ENCODE data around the gene MS4A15.
"Not testable (repeated sequence)": the region's sequence is repeated elsewhere in the genome, so short reads cannot be mapped to it uniquely, and the experiment has no call there.

Gene MS4A15

GRCh38 chr11:60823745-60824306, 67.2 kb downstream of the MS4A15 start:
- CTCF ChIA-PET, result interaction anchor here (1.0 to 18.7 kb wide), 2 partner anchors 63 to 78 kb away, joined by 3 to 422 read pairs; no protein-coding TSS in a partner anchor
- DNase-seq; POLR2A ChIA-PET; H3K27me3 ChIP-seq (replicated peaks in 2 of 5; ENCODE audit: control insufficient read depth in 4 of 5, insufficient read depth in 5 of 5, low read length in 4 of 5); H3K27ac ChIP-seq (ENCODE audit: insufficient read depth in 1 of 2, low read depth in 1 of 2, low read length in 2 of 2, poor library complexity in 1 of 2, severe bottlenecking in 2 of 2); H3K4me3 ChIP-seq (ENCODE audit: control insufficient read depth in 1 of 7, extremely low read depth in 1 of 7, insufficient read depth in 4 of 7, low read depth in 2 of 7, low read length in 6 of 7); H3K36me3 ChIP-seq (ENCODE audit: control insufficient read depth in 4 of 4, insufficient read depth in 4 of 4, low read length in 3 of 4); H3K9me3 ChIP-seq (ENCODE audit: control extremely low read depth in 1 of 5, control insufficient read depth in 4 of 5, insufficient read depth in 2 of 5, low read depth in 1 of 5, low read length in 4 of 5): not testable (repeated sequence)
- WGBS (ENCODE audit: insufficient coverage), result 95% methylated on average over 3 of the region's 5 CpGs
- peaks cover 0 to 12% (median 7%) of the 10 kb centered on the region in 4 experiments for H3K4me1 ChIP-seq (ENCODE audit: control extremely low read depth in 1 of 4, control insufficient read depth in 4 of 4, insufficient read depth in 4 of 4, low read length in 3 of 4)

GRCh38 chr11:60825118-60825517, 68.5 kb downstream of the MS4A15 start:
- Histone ChIP-seq H3K9me3 (ENCODE audit: control extremely low read depth in 1 of 5, control insufficient read depth in 4 of 5, insufficient read depth in 2 of 5, low read depth in 1 of 5, low read length in 4 of 5) (peaks cover 0 to 3% (median 0%) of the 10 kb centered on the region in 5 experiments), H3K4me1 (ENCODE audit: control extremely low read depth in 1 of 4, control insufficient read depth in 4 of 4, insufficient read depth in 4 of 4, low read length in 3 of 4) (peaks cover 0 to 12% (median 7%) of the 10 kb centered on the region in 4 experiments), H3K4me3 (ENCODE audit: control insufficient read depth in 1 of 7, extremely low read depth in 1 of 7, insufficient read depth in 4 of 7, low read depth in 2 of 7, low read length in 6 of 7) (no peak overlapping the region), H3K36me3 (ENCODE audit: control insufficient read depth in 4 of 4, insufficient read depth in 4 of 4, low read length in 3 of 4) (no peaks in the 10 kb centered on the region), H3K27me3 (replicated peaks in 2 of 5; ENCODE audit: control insufficient read depth in 4 of 5, insufficient read depth in 5 of 5, low read length in 4 of 5) (peaks cover 0 to 2% (median 0%) of the 10 kb centered on the region in 5 experiments), H3K27ac (ENCODE audit: insufficient read depth in 1 of 2, low read depth in 1 of 2, low read length in 2 of 2, poor library complexity in 1 of 2, severe bottlenecking in 2 of 2) (no peak overlapping the region)
- CTCF ChIA-PET, result interaction anchor here (0.6 to 18.7 kb wide), 5 partner anchors 21 to 459 kb away, joined by 3 to 422 read pairs (median 3); no protein-coding TSS in a partner anchor
- WGBS (ENCODE audit: insufficient coverage), result 95% methylated on average over 4 of the region's 5 CpGs
- POLR2A ChIA-PET, result no interaction called here
- DNase-seq, result no peak

GRCh38 chr11:60825790-60826189, 69.1 kb downstream of the MS4A15 start:
- no peak overlapping the region for H3K4me3 ChIP-seq (ENCODE audit: control insufficient read depth in 1 of 7, extremely low read depth in 1 of 7, insufficient read depth in 4 of 7, low read depth in 2 of 7, low read length in 6 of 7)
- WGBS (ENCODE audit: insufficient coverage), result 98% methylated on average over 5 of the region's 6 CpGs
- DNase-seq, result no peak
- ChIA-PET CTCF (interaction anchor here (1.0 to 18.7 kb wide), 5 partner anchors 20 to 361 kb away, joined by 3 to 422 read pairs (median 4); partner anchors contain the start of gene PRPF19), POLR2A (no interaction called here)
- no peaks in the 10 kb centered on the region for H3K36me3 ChIP-seq (ENCODE audit: control insufficient read depth in 4 of 4, insufficient read depth in 4 of 4, low read length in 3 of 4)
- peaks cover 0 to 2% (median 0%) of the 10 kb centered on the region in 5 experiments for H3K27me3 ChIP-seq (replicated peaks in 2 of 5; ENCODE audit: control insufficient read depth in 4 of 5, insufficient read depth in 5 of 5, low read length in 4 of 5)
- peaks cover 0 to 12% (median 7%) of the 10 kb centered on the region in 4 experiments for H3K4me1 ChIP-seq (ENCODE audit: control extremely low read depth in 1 of 4, control insufficient read depth in 4 of 4, insufficient read depth in 4 of 4, low read length in 3 of 4)
- H3K27ac ChIP-seq (ENCODE audit: insufficient read depth in 1 of 2, low read depth in 1 of 2, low read length in 2 of 2, poor library complexity in 1 of 2, severe bottlenecking in 2 of 2), result no peak overlapping the region
- H3K9me3 ChIP-seq (ENCODE audit: control extremely low read depth in 1 of 5, control insufficient read depth in 4 of 5, insufficient read depth in 2 of 5, low read depth in 1 of 5, low read length in 4 of 5), result peaks cover 0 to 3% (median 0%) of the 10 kb centered on the region in 5 experiments
